NCI-H1436 treated with DMSO at 0.1 percent for 48 hours (cell line): ENCODE results near the gene EFTUD2.

Experiments used
- DNase-seq: peaks from one replicate; lab custom pipeline; 2025; lab: John Stamatoyannopoulos, UW

The EFTUD2 gene

DNA sequence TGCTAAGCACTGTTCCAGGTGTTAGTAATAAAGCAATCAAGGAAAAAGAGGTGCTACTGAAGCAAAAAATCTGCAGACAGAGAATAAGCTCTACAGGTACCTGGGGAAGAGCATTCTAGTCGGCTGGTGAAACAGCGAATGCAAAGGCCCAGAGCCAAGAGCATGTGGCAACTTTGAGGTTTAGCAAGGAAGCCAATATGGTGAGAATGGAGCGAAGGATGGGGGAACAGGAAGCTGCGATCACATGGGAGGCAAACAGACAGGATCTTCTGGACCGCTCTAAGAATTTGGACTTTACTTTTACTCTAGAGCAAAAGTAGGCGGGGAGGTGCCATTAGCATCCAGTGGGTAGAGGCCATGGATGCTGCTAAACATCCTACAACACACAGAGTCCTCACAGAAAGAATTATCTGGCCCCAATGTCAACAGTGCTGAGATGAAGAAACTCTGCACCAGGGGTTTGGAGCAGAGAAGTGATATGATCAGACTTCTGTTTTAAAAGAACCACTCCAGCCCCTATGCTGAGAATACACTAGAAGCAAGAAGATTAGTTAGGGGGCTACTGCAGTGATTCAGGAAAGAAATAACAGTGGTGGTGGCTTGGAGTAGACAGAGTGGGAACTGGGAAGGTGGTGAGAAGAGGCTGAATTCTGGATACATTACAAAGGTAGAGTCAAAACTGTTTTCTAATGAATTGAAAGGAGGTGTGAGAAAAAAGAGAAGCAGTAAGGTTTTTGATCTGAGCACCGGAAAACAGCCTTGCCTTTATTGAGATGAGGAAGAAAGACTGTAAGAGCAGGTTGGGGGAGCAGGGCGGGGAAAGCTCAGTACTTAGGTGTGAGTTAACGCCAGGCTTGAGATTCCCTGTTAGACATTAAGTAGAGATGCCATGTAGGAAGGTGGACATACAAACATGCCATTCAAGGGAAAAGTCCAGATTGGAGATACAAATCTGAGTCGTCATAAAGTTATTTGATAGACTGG is 11.0 kb downstream of the EFTUD2 start:
- no peak for DNase-seq

- DNase-seq: no peak
Measured at GRCh38 chr17:44887016-44887415, 12.2 kb downstream of the EFTUD2 start.

DNA sequence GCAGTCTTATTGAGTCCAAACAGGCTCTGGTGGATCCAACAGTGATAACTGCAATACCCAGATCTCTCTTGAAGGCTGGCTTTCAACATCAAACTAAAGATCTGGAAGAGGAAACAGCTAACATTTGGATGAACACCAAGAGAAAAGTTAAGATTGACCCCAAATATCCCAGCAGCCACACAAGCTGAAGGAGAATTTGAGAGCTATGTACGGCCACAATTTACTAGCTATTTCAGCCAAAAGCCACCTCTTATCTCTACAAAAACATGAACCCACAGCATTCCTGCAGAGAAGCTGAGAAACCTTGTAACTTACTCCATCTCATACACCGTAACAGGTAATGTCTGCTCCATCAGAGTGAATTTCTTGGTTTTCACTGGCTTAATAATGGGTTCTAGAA is 14.3 kb downstream of the EFTUD2 start:
- no peak for DNase-seq

DNA sequence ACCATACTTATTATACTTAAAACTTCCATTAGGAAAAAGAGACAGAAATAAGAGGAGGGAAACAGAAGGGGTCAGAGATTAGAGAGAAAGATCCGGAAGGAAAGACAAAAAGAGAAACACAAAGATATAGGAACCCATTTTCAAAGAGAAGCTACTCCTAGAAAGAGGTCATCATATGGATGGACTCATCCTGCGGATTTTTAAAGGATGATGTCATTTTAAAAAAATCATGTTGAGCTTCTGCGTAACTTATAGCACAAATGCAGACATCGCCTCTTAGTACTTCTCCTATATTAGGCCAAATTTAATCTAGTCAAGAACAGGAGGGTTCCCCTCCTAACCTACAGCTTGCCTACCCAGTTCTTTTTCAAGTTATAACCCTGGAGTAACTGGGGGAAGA is 18.1 kb downstream of the EFTUD2 start:
- no peak for DNase-seq

DNA sequence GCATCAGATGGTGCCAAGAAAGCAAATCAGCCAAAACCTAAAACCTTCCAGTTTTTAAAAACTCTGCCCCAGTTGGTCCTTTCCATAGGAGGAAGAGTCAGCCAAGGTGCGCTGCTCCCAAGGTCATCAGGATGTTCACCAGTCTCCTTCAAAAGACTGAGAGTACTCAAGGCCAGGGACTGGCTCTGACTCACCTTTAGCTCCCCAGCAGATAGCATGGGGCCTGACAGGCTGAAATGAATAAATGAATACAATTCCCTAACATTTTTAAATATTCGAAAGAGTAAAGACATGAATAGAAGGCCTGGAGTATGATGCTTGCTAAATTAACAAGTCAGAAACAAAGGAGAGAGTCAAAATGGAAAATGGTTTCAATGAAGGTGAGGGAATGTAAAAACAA is 19.2 kb downstream of the EFTUD2 start:
- no peak for DNase-seq

DNA sequence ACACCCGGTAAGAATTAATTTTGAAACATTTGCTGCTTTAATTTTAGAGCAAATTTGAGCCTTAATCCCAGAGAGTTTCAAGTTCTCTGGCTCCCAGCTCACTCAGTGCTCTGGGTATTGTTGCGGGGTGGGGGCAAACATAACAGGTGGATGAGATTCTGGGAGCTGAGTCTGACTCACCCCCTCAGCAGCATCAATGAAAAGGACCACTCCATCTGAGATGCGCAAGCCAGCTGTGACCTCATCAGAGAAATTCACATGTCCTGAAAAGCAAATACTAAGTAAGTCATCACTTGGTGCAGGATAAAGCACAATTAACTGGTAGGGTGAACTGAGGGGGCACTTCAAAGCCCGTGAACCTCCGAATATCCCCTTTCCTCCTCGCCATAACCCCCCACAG is 19.9 kb downstream of the EFTUD2 start:
- DNase-seq: no peak

GRCh38 chr17:44878627-44879221 is 20.5 kb downstream of the EFTUD2 start:
- DNase-seq: no peak

DNA sequence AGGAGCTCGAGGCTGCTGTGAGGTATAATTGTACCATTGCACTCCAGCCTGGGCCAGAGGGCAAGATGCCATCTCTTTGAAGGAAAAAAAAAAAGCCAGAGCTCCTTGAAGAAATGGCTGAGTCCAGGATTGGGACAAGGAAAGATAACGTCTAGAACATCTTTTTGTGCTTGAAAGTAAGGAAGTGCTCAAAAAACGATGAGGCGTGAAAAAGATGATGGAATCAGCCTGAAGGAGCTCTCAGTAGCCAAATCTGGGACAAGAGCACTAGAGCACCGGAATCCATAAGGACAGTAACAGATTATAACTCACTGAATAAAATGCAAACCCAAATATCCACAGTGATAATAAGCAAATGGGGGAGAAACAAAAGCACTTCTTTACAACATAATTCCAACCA is 22.1 kb downstream of the EFTUD2 start:
- no peak for DNase-seq

DNA sequence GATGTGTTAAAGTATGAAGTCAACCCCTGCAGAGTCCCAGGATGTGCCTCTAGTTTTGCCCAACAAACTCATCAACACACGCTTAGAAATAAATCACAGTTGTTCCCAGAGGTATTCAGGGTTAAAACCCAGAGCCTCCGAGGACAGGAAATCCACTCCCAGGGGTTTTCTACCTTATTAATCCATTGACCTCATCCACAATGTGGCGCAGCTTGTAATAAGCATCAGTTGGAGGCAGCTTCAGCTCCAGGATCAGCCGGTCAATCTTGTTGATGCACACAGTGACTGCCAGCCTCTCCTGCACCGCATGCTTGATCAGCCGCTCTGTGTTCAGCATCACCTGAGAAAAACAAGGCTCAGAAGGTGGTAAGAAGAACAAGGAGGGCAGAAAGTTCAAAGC is 23.5 kb downstream of the EFTUD2 start:
- no peak for DNase-seq

DNA sequence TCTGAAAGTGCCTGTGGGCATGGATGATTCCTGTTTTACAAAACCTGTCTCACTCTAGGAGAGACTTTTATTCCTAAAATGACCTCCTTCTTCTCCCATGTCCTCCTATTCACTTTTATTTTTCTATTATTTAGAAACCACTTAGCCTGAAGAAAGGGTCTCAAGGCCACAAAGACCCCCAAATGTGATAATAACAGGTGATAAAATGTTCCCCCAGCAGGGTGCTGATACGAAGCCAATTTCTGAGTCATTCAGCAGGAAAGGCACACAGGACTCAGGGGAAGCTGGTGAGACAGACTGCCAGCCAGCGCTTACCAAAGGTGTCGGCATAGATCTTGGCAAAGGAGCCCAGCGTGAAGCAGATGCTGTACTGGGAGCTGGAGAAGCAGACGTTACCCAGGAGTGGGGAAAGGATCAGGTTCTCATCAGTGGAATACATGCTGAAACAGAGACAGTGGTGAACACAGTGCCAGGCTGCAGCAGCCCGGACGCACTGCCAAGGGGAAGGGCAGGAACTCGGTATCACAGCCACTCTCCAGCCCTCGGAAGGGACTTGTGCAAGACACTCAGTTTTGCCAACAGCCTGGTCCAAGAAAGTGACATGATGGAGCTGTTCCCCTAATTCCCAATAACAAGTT is 27.0 kb downstream of the EFTUD2 start:
- DNase-seq: no peak

DNA sequence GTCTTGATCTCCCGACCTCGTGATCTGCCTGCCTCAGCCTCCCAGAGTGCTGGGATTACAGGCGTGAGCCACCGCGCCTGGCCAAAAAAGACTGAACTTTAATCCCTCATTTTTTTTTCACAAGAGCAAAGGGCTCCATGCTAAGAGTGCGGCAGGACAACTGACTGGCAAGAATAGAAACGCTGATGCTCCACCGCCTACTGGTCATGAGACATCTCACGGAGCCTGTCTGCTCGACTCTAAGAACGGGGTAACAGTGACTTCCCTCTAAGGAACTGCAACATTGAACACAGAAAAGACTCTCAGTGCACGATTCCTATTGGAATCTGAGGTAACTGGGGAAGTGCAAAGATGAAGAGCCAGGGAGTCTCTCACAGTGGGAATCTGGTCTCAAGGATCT is 27.7 kb downstream of the EFTUD2 start:
- DNase-seq: no peak

DNA sequence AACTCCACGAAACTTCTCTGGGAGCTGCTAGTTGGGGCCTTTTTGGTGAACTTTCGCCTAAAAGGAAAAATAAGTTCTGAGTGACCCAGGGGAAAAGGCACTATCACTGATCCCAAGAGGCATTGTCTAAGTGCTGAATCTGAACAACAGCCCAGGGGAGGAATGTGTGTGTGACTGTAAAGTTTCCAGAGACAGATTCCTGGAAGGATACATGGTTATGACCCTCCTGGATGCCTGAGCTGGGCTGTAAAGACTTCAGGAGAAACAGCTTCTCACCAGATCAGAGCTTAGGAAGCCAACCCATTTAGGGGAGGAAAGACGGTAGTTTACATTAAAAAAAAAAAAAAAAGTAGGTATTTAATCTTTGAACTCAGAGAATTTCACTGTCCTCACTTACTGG is 31.4 kb downstream of the EFTUD2 start:
- no peak for DNase-seq

DNA sequence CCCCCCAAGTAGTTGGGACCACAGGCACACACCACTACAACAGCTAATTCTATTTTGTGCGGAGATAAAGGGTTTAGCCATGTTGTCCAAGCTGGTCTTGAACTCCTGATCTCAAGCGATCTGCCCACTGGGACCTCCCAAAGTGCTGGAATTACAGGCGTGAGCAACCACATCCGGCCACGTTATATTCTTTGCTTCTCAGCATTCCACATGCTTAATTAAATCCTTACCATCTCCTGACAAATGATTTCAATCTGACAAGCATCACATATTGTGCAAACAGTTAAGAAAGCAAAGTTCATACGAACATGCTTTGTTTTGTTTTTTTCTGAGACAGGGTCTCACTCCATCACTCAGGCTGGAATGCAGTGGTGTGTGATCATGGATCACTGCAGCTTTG is 33.3 kb downstream of the EFTUD2 start:
- DNase-seq: no peak

DNA sequence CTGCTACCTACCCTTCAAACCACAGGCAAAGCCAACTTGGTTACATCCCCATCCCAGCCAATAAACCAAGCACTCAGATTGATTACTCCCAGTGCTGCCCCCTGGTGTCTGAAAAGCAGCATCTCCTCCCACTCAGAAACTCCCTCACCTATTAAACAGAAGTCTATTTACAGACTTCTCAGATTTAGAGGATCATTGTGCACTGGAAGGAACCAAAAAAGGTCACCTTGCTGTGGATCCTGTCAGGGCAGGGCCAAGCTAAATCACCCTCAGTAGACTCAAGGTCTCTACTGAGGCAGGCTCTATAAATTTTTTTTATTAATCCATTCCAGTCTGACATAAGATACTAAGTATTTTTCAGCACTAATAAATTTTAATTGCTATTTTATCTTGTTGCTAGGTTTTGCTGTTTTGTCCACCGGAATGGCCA is 34.0 kb downstream of the EFTUD2 start:
- DNase-seq: peak; percentile 31

GRCh38 chr17:44864831-44865230 is 34.4 kb downstream of the EFTUD2 start:
- no peak for DNase-seq

DNA sequence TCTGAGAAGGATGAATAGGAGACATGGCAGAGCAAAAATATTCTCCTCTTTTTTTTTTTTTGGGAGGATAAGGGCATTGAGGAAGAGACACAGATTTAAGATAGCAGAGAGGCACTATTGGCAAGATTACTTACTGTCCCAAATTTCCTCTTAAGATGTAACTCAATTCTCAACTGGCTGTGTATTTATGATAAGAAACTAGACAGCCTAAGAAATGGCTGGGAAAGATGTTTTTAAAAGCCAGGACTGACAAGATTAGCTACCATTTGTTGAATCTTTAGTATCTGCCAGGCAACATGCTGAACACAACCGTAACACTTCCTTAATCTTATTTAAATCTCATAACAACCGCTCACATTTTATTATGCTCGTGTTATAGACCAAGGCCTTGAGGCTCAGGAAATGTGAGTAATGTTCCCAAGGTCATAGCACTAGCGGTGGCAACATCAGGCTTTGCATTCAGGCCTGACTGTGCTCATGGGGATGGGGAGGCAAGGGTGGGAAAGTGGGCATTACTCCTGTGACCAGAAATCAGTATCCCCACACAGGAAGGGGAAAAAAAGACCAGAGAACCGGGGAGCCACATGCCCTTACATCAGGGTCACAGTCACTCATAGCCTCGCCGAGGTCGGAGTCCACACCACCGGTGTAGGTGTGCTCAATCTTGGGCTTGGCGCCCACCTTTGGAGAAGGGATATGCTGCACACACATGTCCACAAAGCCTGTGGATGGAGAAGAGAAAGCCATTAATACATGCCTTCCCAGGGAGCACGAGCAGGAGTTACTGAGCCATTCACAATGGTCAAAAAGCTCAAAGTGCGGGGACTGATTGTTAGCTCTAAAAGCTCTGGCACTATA is 36.0 kb downstream of the EFTUD2 start:
- DNase-seq: no peak

DNA sequence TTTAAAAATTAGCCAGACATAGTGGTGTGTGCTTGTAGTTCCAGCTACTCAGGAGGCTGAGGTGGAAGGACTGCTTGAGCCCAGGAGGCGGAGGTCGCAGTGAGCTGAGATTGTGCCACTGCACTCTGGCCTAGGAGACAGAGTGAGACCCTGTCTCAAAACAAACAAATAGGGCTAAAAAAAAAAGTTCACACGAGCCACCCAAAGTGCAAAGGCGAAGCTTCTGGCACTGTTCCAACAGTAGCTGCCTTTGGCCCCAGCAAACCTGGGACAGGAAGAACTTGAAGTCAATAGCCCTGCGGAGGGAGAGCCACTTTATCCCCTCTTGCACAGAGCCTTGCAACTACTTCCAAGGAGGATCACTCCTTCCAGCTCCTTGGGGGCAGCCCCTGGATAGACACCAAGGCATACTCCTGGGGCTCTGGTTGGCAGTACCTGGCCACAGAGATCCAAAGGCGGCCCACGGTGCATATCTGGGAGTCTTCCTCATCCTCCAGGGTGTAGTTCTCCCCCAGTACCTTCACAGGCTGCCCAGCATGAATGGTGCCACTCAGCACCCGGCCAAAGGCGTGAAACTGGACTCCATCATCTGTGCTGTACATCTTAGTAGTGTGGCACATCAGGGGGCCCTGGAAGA is 36.8 kb downstream of the EFTUD2 start:
- DNase-seq: no peak

- no peak for DNase-seq
Measured at GRCh38 chr17:44859701-44860100, 39.5 kb downstream of the EFTUD2 start.

GRCh38 chr17:44854192-44854591 is 45.1 kb downstream of the EFTUD2 start:
- DNase-seq: no peak

GRCh38 chr17:44850612-44851011 is 48.6 kb downstream of the EFTUD2 start:
- peak; percentile 52 for DNase-seq

- peak; percentile 56 for DNase-seq
Measured at GRCh38 chr17:44850025-44850424, 49.2 kb downstream of the EFTUD2 start.
